ENCODE measurements around the gene SREBF2.
"Not testable (repeated sequence)": the region's sequence is repeated elsewhere in the genome, so short reads cannot be mapped to it uniquely, and the experiment has no call there.

Gene SREBF2

DNA sequence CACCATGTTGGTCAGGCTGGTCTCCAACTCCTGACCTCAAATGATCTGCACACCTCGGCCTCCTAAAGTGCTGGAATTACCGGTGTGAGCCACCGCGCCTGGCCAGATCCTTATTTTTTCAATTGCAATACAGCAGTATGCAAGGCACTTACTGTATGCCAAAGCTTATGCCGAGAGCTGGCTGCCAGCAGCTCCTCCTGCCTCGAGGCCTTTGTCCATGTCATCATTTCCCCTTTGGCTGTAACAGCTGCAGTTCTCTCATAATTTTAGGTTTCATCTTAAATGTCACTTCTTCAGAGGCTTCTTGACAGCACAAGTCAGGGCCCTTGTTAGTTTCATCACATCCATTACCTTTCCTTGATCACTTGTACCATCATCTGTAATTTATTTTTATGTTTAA is 1.5 kb upstream of the SREBF2 start:
- H3K9me3 ChIP-seq (ENCODE audit: control insufficient read depth, low read length): no peaks in the 10 kb centered on the region
- H3K27ac ChIP-seq: no peak overlapping the region
- no peaks in the 10 kb centered on the region for H3K36me3 ChIP-seq (ENCODE audit: control insufficient read depth, insufficient read depth, low read length)
- H3K4me1 ChIP-seq: peaks cover 17% of the 10 kb centered on the region
- H2AFZ ChIP-seq: no peak overlapping the region
- H3K4me2 ChIP-seq (ENCODE audit: low read length): no peak overlapping the region
- H3K79me2 ChIP-seq: no peaks in the 10 kb centered on the region
- H3K27me3 ChIP-seq (ENCODE audit: control insufficient read depth, insufficient read depth, low read length): no peaks in the 10 kb centered on the region
- H3K9ac ChIP-seq: no peak overlapping the region
- TF ChIP-seq, protein P1, sequence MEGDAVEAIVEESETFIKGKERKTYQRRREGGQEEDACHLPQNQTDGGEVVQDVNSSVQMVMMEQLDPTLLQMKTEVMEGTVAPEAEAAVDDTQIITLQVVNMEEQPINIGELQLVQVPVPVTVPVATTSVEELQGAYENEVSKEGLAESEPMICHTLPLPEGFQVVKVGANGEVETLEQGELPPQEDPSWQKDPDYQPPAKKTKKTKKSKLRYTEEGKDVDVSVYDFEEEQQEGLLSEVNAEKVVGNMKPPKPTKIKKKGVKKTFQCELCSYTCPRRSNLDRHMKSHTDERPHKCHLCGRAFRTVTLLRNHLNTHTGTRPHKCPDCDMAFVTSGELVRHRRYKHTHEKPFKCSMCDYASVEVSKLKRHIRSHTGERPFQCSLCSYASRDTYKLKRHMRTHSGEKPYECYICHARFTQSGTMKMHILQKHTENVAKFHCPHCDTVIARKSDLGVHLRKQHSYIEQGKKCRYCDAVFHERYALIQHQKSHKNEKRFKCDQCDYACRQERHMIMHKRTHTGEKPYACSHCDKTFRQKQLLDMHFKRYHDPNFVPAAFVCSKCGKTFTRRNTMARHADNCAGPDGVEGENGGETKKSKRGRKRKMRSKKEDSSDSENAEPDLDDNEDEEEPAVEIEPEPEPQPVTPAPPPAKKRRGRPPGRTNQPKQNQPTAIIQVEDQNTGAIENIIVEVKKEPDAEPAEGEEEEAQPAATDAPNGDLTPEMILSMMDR (IDR thresholded peaks at IDR 0.05): no peak
- no peak overlapping the region for H3K4me3 ChIP-seq (ENCODE audit: low read depth, low read length)

GRCh38 chr22:41831828-41832552 is 915 bp upstream of the SREBF2 start:
- peak overlapping the region; percentile 76 for H3K4me3 ChIP-seq (ENCODE audit: low read depth, low read length)
- TF ChIP-seq, protein P1 (IDR thresholded peaks at IDR 0.05): no peak
- H3K27me3 ChIP-seq (ENCODE audit: control insufficient read depth, insufficient read depth, low read length): no peaks in the 10 kb centered on the region
- H3K9ac ChIP-seq: no peak overlapping the region
- H3K9me3 ChIP-seq (ENCODE audit: control insufficient read depth, low read length): no peaks in the 10 kb centered on the region
- H3K27ac ChIP-seq: peak overlapping the region; percentile 68
- peaks cover 11% of the 10 kb centered on the region for H3K4me1 ChIP-seq
- H3K4me2 ChIP-seq (ENCODE audit: low read length): peak overlapping the region; percentile 72
- no peaks in the 10 kb centered on the region for H3K79me2 ChIP-seq
- no peaks in the 10 kb centered on the region for H3K36me3 ChIP-seq (ENCODE audit: control insufficient read depth, insufficient read depth, low read length)
- peak overlapping the region; percentile 68 for H2AFZ ChIP-seq

DNA sequence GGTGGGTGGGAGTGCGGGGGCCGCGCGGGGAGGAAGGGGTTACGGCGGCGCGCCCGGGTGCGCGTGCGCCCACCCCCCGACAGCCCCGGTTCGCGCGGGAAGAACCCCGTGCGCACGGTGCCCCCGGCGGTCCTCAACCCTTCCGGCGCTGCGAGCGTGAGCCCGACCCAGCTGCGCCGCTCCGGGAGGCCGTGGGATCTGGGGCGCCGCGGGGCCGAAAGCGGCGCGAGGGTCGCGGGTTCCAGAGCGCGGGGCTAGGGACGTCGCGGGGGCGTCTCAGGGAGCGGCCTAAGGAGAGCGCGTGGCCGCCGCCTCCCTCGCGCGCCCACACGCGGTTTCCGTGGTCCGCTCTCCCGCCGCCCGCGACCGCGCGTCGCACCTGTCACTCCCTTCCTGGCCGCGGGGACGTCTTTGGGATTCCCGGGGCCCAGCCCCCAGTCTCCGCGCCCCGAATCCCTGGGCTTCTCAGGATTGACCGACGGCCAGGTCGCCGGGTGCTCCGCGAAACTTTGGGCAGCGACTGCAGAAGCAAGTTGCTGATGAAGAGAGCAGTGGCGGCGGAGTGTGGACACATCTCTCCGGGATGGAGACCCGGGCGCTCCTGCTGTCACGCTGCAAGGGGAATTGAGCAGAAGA is 582 bp downstream of the SREBF2 start:
- H2AFZ ChIP-seq: peak overlapping the region; percentile 68
- no peaks in the 10 kb centered on the region for H3K79me2 ChIP-seq
- H3K27ac ChIP-seq: peak overlapping the region; percentile 58
- TF ChIP-seq, protein P1 (IDR thresholded peaks at IDR 0.05): no peak
- H3K9me3 ChIP-seq (ENCODE audit: control insufficient read depth, low read length): no peaks in the 10 kb centered on the region
- no peaks in the 10 kb centered on the region for H3K27me3 ChIP-seq (ENCODE audit: control insufficient read depth, insufficient read depth, low read length)
- H3K4me1 ChIP-seq: peaks cover 2% of the 10 kb centered on the region
- no peak overlapping the region for H3K9ac ChIP-seq
- H3K4me3 ChIP-seq (ENCODE audit: low read depth, low read length): peak overlapping the region; percentile 76
- no peaks in the 10 kb centered on the region for H3K36me3 ChIP-seq (ENCODE audit: control insufficient read depth, insufficient read depth, low read length)
- peak overlapping the region; percentile 95 for H3K4me2 ChIP-seq (ENCODE audit: low read length)

DNA sequence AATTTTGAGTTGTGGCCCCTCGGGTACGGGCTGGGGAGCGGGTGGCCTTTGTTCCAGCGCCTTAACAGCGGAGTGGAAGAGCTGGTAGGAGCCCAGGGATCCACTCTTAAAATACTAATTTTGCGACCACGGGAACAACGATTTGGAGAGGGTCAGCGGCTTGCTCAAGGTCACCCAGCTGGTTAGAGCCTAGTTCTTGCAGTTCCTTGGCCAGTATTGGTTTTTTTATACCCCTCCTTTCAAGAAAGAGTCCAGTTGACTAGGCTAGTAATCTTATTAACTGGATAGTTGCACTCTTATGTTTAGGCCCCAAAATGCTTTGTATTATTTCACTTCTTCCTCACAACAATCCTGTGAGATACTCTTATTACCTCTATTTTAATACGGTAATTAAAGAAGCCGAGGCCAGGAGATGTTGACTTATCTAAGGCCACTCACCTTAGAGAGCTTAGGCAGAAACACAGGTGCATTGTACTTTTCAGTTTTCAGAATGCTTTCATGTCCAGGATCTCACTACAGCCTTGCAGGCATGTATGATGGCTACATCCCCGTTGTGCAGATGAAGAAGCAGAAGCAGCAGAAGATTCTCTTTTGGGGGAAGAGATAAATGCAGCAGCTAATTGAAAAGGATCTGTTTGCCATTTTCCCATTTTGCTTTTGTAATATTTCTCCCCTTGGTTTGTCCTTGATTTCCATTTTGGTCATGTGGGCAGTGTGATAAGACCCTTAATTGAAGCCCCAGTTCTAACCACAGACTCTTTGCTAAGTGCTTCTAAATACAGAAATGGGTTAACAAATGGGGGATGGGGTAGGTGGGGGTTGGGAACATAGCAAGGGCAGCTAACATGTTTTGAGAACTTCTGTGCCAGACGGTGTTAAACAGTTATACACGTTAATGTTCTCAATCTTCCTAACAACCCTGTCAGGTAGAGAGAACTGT is 1.4 kb downstream of the SREBF2 start:
- H3K79me2 ChIP-seq: no peaks in the 10 kb centered on the region
- no peaks in the 10 kb centered on the region for H3K9me3 ChIP-seq (ENCODE audit: control insufficient read depth, low read length)
- no peaks in the 10 kb centered on the region for H3K27me3 ChIP-seq (ENCODE audit: control insufficient read depth, insufficient read depth, low read length)
- H2AFZ ChIP-seq: no peak overlapping the region
- peak overlapping the region; percentile 76 for H3K4me3 ChIP-seq (ENCODE audit: low read depth, low read length)
- no peak overlapping the region for H3K9ac ChIP-seq
- no peaks in the 10 kb centered on the region for H3K36me3 ChIP-seq (ENCODE audit: control insufficient read depth, insufficient read depth, low read length)
- H3K27ac ChIP-seq: no peak overlapping the region
- TF ChIP-seq, protein P1 (IDR thresholded peaks at IDR 0.05): no peak
- H3K4me1 ChIP-seq: no peaks in the 10 kb centered on the region
- peak overlapping the region; percentile 95 for H3K4me2 ChIP-seq (ENCODE audit: low read length)

DNA sequence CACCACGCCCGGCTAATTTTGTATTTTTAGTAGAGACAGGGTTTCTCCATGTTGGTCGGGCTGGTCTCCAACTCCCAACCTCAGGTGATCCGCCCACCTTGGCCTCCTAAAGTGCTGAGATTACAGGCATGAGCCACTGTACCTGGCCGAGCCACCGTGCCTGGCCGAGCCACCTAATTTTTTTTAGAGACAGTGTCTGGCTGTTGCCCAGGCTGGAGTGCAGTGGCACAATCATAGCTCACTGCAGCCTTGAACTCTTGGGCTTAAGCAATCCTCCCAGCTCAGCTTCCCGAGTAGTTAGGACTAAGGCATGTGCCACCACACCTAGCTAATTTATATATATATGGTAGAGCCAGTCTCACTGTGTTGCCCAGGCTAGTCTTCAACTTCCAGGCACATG is 2.6 kb downstream of the SREBF2 start:
- not testable (repeated sequence) for H3K36me3 ChIP-seq (ENCODE audit: control insufficient read depth, insufficient read depth, low read length); H3K4me3 ChIP-seq (ENCODE audit: low read depth, low read length); H3K4me1 ChIP-seq; H3K79me2 ChIP-seq; H3K4me2 ChIP-seq (ENCODE audit: low read length); H3K9ac ChIP-seq; H2AFZ ChIP-seq; H3K27ac ChIP-seq; H3K27me3 ChIP-seq (ENCODE audit: control insufficient read depth, insufficient read depth, low read length); H3K9me3 ChIP-seq (ENCODE audit: control insufficient read depth, low read length)

Data from parathyroid adenoma (tissue), 2 donors.